Fibroblast of villous mesenchyme (primary cell): ENCODE results near the gene CARMIL1. TPM values are rescaled to one million over a fixed set of nuclear protein-coding genes. Genes with fewer than 3 reads are reported as not detected.

Source experiments
- DNase-seq: peaks from one replicate; pipeline ENCODE4 v3.0.0-alpha.2; 2010; ENCODE audit warnings: low read depth
- H3K4me3 ChIP-seq: 2 replicates; pipeline ENCODE4 v1.5.1; 2011; ENCODE audit warnings: low read depth, mild to moderate bottlenecking, low read length
- total RNA-seq: library from RNA; depleted of rRNA; stranded (reverse); fragments of >200 nt; gene quantifications from 2 replicates; pipeline ENCODE4 v1.2.3, GENCODE V29; 2012
- TF ChIP-seq, protein P1 (sequence below): IDR thresholded peaks from 2 replicates; pipeline ENCODE4 v1.5.1; 2012; ENCODE audit warnings: low read depth, mild to moderate bottlenecking, low read length; ENCODE audit not compliant: insufficient read depth

The CARMIL1 gene
- total RNA-seq, 1 donor = 11.2 TPM

- TF ChIP-seq, protein P1, sequence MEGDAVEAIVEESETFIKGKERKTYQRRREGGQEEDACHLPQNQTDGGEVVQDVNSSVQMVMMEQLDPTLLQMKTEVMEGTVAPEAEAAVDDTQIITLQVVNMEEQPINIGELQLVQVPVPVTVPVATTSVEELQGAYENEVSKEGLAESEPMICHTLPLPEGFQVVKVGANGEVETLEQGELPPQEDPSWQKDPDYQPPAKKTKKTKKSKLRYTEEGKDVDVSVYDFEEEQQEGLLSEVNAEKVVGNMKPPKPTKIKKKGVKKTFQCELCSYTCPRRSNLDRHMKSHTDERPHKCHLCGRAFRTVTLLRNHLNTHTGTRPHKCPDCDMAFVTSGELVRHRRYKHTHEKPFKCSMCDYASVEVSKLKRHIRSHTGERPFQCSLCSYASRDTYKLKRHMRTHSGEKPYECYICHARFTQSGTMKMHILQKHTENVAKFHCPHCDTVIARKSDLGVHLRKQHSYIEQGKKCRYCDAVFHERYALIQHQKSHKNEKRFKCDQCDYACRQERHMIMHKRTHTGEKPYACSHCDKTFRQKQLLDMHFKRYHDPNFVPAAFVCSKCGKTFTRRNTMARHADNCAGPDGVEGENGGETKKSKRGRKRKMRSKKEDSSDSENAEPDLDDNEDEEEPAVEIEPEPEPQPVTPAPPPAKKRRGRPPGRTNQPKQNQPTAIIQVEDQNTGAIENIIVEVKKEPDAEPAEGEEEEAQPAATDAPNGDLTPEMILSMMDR = no peak
- H3K4me3 ChIP-seq = no peak overlapping the region
- no peak for DNase-seq
Measured at GRCh38 chr6:25447570-25447929, 168.4 kb downstream of the CARMIL1 start.

GRCh38 chr6:25448965-25449538 is 169.9 kb downstream of the CARMIL1 start:
- no peak overlapping the region for H3K4me3 ChIP-seq
- TF ChIP-seq, protein P1 = no peak
- DNase-seq = no peak

DNA sequence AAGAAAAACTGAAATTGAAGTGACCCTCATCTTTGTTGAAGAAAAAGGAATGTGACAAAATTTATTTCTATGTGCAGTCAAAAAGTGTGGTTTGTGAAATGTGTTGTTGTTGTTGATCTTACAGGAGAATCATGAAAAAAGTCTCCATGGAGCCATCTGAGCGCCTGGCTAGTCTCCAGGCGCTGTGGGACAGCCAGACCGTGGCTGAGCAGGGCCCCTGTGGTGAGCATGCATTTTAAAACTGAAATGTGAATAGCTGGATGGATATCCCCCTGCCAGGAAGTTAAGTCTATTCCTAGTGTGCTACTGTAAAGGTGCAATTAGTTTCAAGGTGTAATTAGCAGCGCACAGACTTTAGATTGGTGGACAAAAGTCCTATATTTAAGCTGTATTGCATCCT is 170.6 kb downstream of the CARMIL1 start:
- TF ChIP-seq, protein P1 = no peak
- DNase-seq = no peak
- no peak overlapping the region for H3K4me3 ChIP-seq

- H3K4me3 ChIP-seq = no peak overlapping the region
- no peak for DNase-seq
- TF ChIP-seq, protein P1 = no peak
Measured at GRCh38 chr6:25450469-25451198, 171.5 kb downstream of the CARMIL1 start.

DNA sequence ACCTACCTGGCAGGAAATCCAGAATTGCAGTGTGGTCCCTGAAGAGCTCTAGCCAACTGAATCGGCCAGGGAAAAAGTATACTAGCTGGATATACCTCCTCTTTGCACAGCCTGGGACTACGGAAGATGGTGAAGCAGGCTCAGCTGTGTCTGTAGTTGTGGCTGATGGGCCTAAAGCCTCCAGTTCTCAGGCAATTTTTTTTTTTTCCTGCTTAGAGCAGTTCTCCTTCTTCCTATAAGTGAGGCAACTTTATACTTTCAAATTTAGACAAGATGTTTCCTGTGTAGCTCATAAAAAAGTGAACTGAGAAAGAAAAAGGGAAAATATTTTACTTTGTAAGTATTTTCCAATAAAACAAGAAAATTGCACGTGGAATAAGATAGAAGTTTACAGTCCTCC is 172.9 kb downstream of the CARMIL1 start:
- DNase-seq = no peak
- H3K4me3 ChIP-seq = no peak overlapping the region
- TF ChIP-seq, protein P1 = no peak

DNA sequence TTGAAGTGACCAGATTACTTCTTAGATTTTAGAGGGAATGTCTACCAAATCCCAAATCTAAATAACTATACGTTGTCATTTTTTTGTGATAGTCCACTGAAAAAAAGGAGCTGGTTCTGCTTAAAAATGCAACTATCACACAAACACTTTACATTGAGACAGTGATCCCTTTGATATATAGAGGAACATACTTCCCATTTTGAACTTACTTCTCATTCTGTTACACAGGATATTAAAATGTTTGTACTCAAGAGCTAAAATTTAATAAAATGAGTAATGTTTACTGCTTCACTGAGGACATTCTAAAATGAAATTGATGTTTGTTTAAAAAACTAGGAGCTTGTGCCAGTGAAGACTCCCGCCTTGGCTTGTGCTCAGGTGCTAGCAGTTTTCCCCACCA is 174.1 kb downstream of the CARMIL1 start:
- no peak for DNase-seq
- H3K4me3 ChIP-seq = no peak overlapping the region
- TF ChIP-seq, protein P1 = no peak
